A549 (cell line): ENCODE results near the gene BPIFB1.

ENCODE experiments used
- CEBPB ChIP-seq, 2 experiments: fragments of >200 bp in 1 of 2; sonication (Bioruptor Twin) in 1 of 2; formaldehyde crosslinking in 1 of 2; IDR thresholded peaks; 2 replicates each; pipeline ENCODE4 v1.6.1; 2012 to 2016
- CTCF ChIP-seq: fragments of >200 bp; sonication (Bioruptor Twin); formaldehyde crosslinking; IDR thresholded peaks from 3 replicates; pipeline ENCODE4 v1.5.1; 2016
- EP300 ChIP-seq, 2 experiments: fragments of >200 bp; sonication (Bioruptor Twin); formaldehyde crosslinking; IDR thresholded peaks; 2 replicates in 1 of 2; 3 replicates in 1 of 2; pipeline ENCODE4 v1.6.1; 2016 to 2017
- JUN ChIP-seq, 2 experiments: fragments of >200 bp; sonication (Bioruptor Twin); formaldehyde crosslinking; IDR thresholded peaks; 2 replicates in 1 of 2; 3 replicates in 1 of 2; pipeline ENCODE4 v1.6.1; 2016 to 2017
- MAX ChIP-seq: IDR thresholded peaks from 2 replicates; pipeline ENCODE4 v1.6.1; 2012
- NR3C1 ChIP-seq: fragments of >200 bp; sonication (Bioruptor Twin); formaldehyde crosslinking; IDR thresholded peaks from 3 replicates; pipeline ENCODE4 v1.6.1; 2017
- PBX3 ChIP-seq: IDR thresholded peaks from 2 replicates; pipeline ENCODE4 v1.6.1; 2012
- POLR2A ChIP-seq: IDR thresholded peaks from 2 replicates; pipeline ENCODE4 v1.6.1; 2012; ENCODE audit warnings: mild to moderate bottlenecking, low read length
- RAD21 ChIP-seq, 2 experiments: fragments of >200 bp in 1 of 2; sonication (Bioruptor Twin) in 1 of 2; formaldehyde crosslinking in 1 of 2; IDR thresholded peaks in 1 of 2; conservative IDR thresholded peaks in 1 of 2; 2 replicates in 1 of 2; 3 replicates in 1 of 2; pipeline ENCODE4 v1.6.1; 2012 to 2018; ENCODE audit warnings: inconsistent platforms in 1 of 2
- REST ChIP-seq: fragments of 200-600 bp; sonication (generic); IDR thresholded peaks from 2 replicates; pipeline ENCODE4 v1.6.1; 2016; ENCODE audit warnings: antibody characterized with exemption, mild to moderate bottlenecking, moderate library complexity
- RNF2 ChIP-seq: fragments of 200-600 bp; sonication (generic); IDR thresholded peaks from 2 replicates; pipeline ENCODE4 v1.6.1; 2016; ENCODE audit warnings: low read depth, mild to moderate bottlenecking, antibody characterized with exemption, moderate library complexity, borderline replicate concordance
- TP53 ChIP-seq: fragments of 250-450 bp; sonication (Bioruptor Pico); IDR thresholded peaks from 2 replicates; pipeline ENCODE4 v1.5.0; 2021; ENCODE audit warnings: mild to moderate bottlenecking, moderate library complexity

GRCh38 chr20:33305589-33306057, 22.6 kb downstream of the BPIFB1 start:
- TF ChIP-seq POLR2A (no peak), JUN (IDR thresholded peaks at IDR 0.05) (no peak), EP300 (IDR thresholded peaks at IDR 0.05) (no peak), PBX3 (no peak), CTCF (no peak), RAD21 (conservative IDR thresholded peaks at IDR 0.05 in 1 of 2, IDR thresholded peaks at IDR 0.05 in 1 of 2) (no peak), MAX (no peak), REST (no peak), CEBPB (IDR thresholded peaks at IDR 0.05) (no peak), RNF2 (no peak), TP53 (no peak), NR3C1 (no peak)
